OCI-LY3 (cell line): Measurements from ENCODE around the gene FNDC3A.
"Not testable (repeated sequence)": the region's sequence is repeated elsewhere in the genome, so short reads cannot be mapped to it uniquely, and the experiment has no call there.

ENCODE experiments used
- EZH2phosphoT487 ChIP-seq: fragments of 200-600 bp; shearing (Covaris generic); IDR thresholded peaks from 2 replicates; pipeline ENCODE4 v1.6.1; 2018; ENCODE audit warnings: antibody characterized with exemption, mixed run types, low read depth
- TF ChIP-seq, protein P1 (sequence below): fragments of 200-600, 300-600 bp; sonication (generic); IDR thresholded peaks from 2 replicates; pipeline ENCODE4 v1.5.1; 2014; ENCODE audit warnings: antibody characterized with exemption, low read length, low read depth

DNA sequence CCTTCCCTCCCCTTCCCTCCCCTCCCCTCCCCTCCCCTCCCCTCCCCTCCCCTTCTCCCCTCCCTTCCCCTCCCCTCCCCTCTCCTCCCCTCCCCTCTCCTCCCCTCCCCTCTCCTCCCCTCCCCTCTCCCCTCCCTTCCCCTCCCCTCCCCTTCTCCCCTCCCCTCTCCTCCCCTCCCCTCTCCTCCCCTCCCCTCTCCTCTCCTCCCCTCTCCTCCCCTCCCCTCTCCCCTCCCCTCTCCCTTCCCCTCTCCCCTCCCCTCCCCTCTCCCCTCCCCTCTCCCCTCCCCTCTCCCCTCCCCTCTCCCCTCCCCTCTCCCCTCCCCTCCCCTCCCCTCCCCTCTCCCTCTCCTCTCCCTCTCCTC lies 85.7 kb downstream of the FNDC3A start:
- TF ChIP-seq, protein P1, sequence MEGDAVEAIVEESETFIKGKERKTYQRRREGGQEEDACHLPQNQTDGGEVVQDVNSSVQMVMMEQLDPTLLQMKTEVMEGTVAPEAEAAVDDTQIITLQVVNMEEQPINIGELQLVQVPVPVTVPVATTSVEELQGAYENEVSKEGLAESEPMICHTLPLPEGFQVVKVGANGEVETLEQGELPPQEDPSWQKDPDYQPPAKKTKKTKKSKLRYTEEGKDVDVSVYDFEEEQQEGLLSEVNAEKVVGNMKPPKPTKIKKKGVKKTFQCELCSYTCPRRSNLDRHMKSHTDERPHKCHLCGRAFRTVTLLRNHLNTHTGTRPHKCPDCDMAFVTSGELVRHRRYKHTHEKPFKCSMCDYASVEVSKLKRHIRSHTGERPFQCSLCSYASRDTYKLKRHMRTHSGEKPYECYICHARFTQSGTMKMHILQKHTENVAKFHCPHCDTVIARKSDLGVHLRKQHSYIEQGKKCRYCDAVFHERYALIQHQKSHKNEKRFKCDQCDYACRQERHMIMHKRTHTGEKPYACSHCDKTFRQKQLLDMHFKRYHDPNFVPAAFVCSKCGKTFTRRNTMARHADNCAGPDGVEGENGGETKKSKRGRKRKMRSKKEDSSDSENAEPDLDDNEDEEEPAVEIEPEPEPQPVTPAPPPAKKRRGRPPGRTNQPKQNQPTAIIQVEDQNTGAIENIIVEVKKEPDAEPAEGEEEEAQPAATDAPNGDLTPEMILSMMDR, result not testable (repeated sequence)
- not testable (repeated sequence) for TF ChIP-seq EZH2phosphoT487
